Adrenal gland (tissue), 12 donors: ENCODE results near the gene ALKAL2. TPM values are rescaled to one million over a fixed set of nuclear protein-coding genes. Genes with fewer than 3 reads are reported as not detected.
"Not testable (repeated sequence)": the region's sequence is repeated elsewhere in the genome, so short reads cannot be mapped to it uniquely, and the experiment has no call there.

Experiments
- DNase-seq, 7 donors: peaks; one replicate each; pipeline ENCODE4 v3.0.0-alpha.2; 2019 to 2020
- H3K27ac ChIP-seq, 5 donors: fragments of 200-600 bp; sonication (generic) in 4 of 5; 1 replicate in 3 of 5; 2 replicates in 2 of 5; pipeline versions ENCODE4 v1.5.1 to v1.8.0; 2016 to 2020; ENCODE audit warnings: mild to moderate bottlenecking in 1 of 5
- H3K27me3 ChIP-seq: fragments of 200-600 bp; 2 replicates; pipeline ENCODE4 v1.8.0; 2021
- H3K36me3 ChIP-seq, 2 donors: fragments of 200-600 bp; replicated peaks in 1 of 2; 1 replicate in 1 of 2; 2 replicates in 1 of 2; pipeline versions ENCODE4 v1.5.1 to v1.8.0; 2018 to 2022
- H3K4me1 ChIP-seq, 2 donors: fragments of 200-600 bp; replicated peaks in 1 of 2; 1 replicate in 1 of 2; 2 replicates in 1 of 2; pipeline versions ENCODE4 v1.5.1 to v1.8.0; 2018 to 2021
- H3K4me3 ChIP-seq, 4 donors: fragments of 200-600 bp; sonication (generic) in 3 of 4; one replicate each; pipeline ENCODE4 v1.5.1; 2016 to 2018
- H3K9me3 ChIP-seq, 3 donors: fragments of 200-600 bp; sonication (generic) in 1 of 3; replicated peaks in 1 of 3; 1 replicate in 2 of 3; 2 replicates in 1 of 3; pipeline versions ENCODE4 v1.5.1 to v1.8.0; 2016 to 2021
- POLR2A ChIP-seq, 2 donors: fragments of 450-650 bp; IDR thresholded peaks; one replicate each; pipeline ENCODE4 v1.6.1; 2017; ENCODE audit warnings: antibody characterized with exemption in 2 of 2, mild to moderate bottlenecking in 2 of 2, moderate library complexity in 1 of 2
- WGBS, 4 donors: extraction: QIAGEN DNeasy Blood & Tissue Kit in 2 of 4; methylation state at CpG; one replicate each; pipeline versions ENCODE4 v1.1.5 to v1.1.7; 2013 to 2017; 5-methylcytosine and 5-hydroxymethylcytosine counted together
- intact Hi-C, 2 donors: fragments of 100-400 bp; cut with DNase I; formaldehyde crosslinking; loops; one replicate each; pipeline versions ENCODE4 v1.14.1 to v1.15.0; 2022 to 2023
- polyA plus RNA-seq, 3 donors: library from polyadenylated mRNA; stranded (reverse); fragments of 200-250 nt in 2 of 3; fragments of 350-450 nt in 1 of 3; fragmentation: Illumina TruSeq in 1 of 3; extraction: RNeasy Lipid Tissue Mini Kit (QIAGEN cat#74804) in 1 of 3; gene quantifications; one replicate each; pipeline ENCODE4 v1.2.3, GENCODE V29; 2013 to 2014
- total RNA-seq, 9 donors: library from RNA; depleted of rRNA in 4 of 9; stranded (reverse); fragments of >200 nt in 4 of 9; fragments of 120-200 nt in 1 of 9; fragmentation: NEBNext Ultra II Directional in 1 of 9; extraction: Animal tissue kit (Norgen Biotek cat#: 25700) in 1 of 9; gene quantifications; one replicate each; pipeline versions ENCODE4 v1.1.0 to v1.2.4, GENCODE V29; 2013 to 2023
- TF ChIP-seq, protein P1 (sequence below), 6 experiments: fragments of 450-650 bp in 4 of 6; fragments of 200-600 bp in 2 of 6; sonication (generic) in 1 of 6; IDR thresholded peaks; 1 replicate in 5 of 6; 2 replicates in 1 of 6; pipeline versions ENCODE4 v1.5.1 to v1.8.0; 2016 to 2021; ENCODE audit warnings: antibody characterized with exemption in 6 of 6, mild to moderate bottlenecking in 2 of 6, moderate library complexity in 1 of 6
- donor health status: healthy with polysubstance abuse.
- donor health status: Bipolar disorder and iron deficiency.
- donor health status: DM: yes; HTN: yes; CAD: no.
- donor health status: DM: no; HTN: no; CAD: no.
- donor health status: DM: no; HTN: no; CAD: no.
- donor health status: DM: yes; HTN: yes; CAD: no.

ALKAL2 gene
- total and polyA plus RNA-seq, 12 donors: 40.3 to 316 (median 141) TPM

DNA sequence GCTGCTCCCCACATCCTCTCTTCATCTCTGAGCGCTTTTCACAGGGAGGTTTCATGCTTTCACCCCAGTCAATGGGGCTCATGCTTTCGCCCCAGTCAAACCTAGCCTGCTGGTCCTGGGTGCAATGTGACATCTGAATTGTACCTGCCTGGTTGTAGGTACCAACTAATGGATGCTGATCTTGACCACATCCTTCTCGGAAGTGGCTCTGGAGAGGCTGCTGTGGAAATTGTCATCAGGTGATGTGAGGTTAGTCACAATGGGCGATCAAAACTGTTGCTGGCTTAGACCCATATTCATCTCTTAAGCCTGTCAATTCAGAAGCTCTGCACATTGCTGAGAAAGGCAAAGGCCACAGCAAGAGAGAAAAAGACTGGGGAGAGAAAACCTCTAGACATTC, 32.7 kb upstream of the ALKAL2 start:
- 83 to 89% (median 86%) methylated on average over 4 of the region's 4 CpGs for WGBS, 4 donors
- Histone ChIP-seq H3K27me3 (no peaks in the 10 kb centered on the region), H3K9me3 (no peaks in the 10 kb centered on the region), H3K4me3 (no peak overlapping the region), H3K27ac (no peak overlapping the region), H3K4me1 (no peaks in the 10 kb centered on the region), H3K36me3 (no peaks in the 10 kb centered on the region)
- DNase-seq: no peak
- intact Hi-C loops: no loop called here
- no peak for TF ChIP-seq POLR2A (IDR thresholded peaks at IDR 0.05)
- TF ChIP-seq, protein P1, sequence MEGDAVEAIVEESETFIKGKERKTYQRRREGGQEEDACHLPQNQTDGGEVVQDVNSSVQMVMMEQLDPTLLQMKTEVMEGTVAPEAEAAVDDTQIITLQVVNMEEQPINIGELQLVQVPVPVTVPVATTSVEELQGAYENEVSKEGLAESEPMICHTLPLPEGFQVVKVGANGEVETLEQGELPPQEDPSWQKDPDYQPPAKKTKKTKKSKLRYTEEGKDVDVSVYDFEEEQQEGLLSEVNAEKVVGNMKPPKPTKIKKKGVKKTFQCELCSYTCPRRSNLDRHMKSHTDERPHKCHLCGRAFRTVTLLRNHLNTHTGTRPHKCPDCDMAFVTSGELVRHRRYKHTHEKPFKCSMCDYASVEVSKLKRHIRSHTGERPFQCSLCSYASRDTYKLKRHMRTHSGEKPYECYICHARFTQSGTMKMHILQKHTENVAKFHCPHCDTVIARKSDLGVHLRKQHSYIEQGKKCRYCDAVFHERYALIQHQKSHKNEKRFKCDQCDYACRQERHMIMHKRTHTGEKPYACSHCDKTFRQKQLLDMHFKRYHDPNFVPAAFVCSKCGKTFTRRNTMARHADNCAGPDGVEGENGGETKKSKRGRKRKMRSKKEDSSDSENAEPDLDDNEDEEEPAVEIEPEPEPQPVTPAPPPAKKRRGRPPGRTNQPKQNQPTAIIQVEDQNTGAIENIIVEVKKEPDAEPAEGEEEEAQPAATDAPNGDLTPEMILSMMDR (IDR thresholded peaks at IDR 0.05): no peak

DNA sequence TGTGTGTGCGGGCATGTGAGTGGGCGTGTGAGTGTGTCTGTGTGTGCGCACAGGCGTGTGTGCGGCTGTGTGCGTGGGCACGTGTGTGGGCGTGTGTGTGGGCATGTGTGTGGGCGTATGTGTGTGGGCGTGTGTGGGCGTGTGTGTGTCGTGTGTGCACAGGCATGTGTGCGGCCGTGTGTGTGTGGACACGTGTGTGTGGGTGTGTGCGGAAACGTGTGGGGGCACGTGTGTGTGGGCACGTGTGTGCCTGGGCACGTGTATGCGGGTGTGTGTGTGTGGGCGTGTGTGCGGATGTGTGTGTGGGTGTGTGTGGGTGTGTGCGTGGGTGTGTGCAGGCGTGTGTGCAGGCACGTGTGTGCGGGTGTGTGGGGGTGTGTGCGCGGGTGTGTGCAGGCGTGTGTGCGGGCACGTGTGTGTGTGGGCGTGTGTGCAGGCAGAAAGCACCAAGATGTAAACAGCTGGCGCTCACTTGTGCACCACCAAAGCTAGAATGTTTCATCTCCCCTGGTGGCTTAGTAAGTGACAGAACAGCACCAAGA, 31.2 kb upstream of the ALKAL2 start:
- 84 to 89% (median 85%) methylated on average over 34 of the region's 34 CpGs for WGBS, 4 donors
- TF ChIP-seq, protein P1 (IDR thresholded peaks at IDR 0.05): no peak
- TF ChIP-seq POLR2A (IDR thresholded peaks at IDR 0.05): no peak

DNA sequence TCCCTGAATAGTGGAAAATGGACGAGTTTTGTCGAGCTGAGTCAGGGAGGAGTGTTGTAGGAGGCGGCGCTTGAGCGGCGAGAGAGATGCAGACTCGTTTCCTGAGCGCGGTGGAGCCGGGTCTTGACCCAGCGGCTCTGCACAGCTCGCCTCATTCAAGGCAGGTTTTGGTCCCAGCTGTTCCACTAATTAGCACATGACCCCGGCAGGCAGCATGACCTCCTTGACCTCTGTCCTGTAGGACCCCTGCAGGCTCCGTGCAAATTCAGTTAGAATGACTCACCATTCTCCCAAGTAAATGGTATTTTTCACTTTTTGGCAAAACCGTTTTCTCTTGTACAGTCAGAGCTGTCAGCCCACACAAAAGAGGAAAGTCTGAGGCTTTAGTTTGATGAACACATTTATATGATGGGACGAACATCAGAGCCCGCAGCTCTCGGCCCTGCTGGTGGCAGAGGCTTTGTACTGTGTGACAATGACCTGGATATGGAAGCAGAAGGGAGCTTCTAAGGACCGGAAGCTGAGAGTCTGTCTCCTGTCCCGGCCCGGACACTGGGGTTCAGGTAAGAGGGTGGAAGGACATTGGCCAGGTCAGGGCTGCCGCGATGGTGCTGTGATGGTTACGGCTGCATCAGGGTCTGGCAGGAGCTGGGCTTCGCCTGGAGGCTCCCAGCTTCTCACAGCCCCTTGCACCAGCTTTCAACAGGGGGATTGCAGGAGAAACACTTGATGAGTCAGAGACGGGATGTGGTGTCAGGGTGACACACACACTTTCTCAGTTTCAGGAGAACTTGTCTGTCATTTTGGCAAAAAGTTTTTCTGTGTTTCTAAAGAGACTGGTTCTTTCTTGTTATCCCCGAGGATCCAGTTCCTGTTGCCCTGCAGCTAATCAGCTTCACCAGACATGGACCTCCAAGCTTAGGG, 29.9 kb upstream of the ALKAL2 start:
- Histone ChIP-seq H3K4me3 (no peak overlapping the region), H3K27ac (no peak overlapping the region), H3K27me3 (no peaks in the 10 kb centered on the region), H3K4me1 (no peaks in the 10 kb centered on the region), H3K36me3 (no peaks in the 10 kb centered on the region), H3K9me3 (no peaks in the 10 kb centered on the region)
- no peak for TF ChIP-seq POLR2A (IDR thresholded peaks at IDR 0.05)
- TF ChIP-seq, protein P1 (IDR thresholded peaks at IDR 0.05): no peak
- intact Hi-C loops: no loop called here
- 67 to 73% (median 70%) methylated on average over 27 of the region's 27 CpGs for WGBS, 4 donors
- DNase-seq: no peak

More for the DNA sequence above, 31.2 kb upstream of the ALKAL2 start:
- H3K27me3 ChIP-seq: no peaks in the 10 kb centered on the region
- no peak for DNase-seq
- H3K27ac ChIP-seq: no peak overlapping the region
- H3K4me1 ChIP-seq: no peaks in the 10 kb centered on the region
- intact Hi-C loops: no loop called here
- no peaks in the 10 kb centered on the region for H3K36me3 ChIP-seq
- no peak overlapping the region for H3K4me3 ChIP-seq
- no peaks in the 10 kb centered on the region for H3K9me3 ChIP-seq

DNA sequence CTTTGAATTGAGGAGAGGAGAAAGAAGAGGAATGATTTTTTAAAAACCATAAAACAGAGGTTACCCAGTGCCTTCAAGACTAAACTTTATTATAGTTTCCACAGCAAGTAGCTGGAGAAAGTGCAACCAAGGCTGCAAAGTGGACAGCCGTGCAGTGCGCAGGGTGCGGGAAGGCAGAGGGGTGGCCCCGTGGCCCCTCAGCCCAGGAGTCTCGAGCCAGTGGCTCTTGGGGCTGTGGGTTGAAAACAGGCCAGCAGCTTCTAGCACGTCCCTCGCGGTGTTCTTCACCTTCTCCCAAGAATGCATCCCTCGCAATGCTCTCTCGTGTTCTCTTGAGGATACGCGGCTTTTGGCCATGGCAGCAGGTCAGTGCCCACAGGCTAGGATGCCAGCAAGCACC, 28.5 kb upstream of the ALKAL2 start:
- H3K4me1 ChIP-seq: no peaks in the 10 kb centered on the region
- no peak overlapping the region for H3K4me3 ChIP-seq
- no peak overlapping the region for H3K27ac ChIP-seq
- intact Hi-C loops: no loop called here
- WGBS, 4 donors: 89 to 95% (median 92%) methylated on average over 12 of the region's 12 CpGs
- H3K36me3 ChIP-seq: no peaks in the 10 kb centered on the region
- DNase-seq: no peak
- no peaks in the 10 kb centered on the region for H3K27me3 ChIP-seq
- no peaks in the 10 kb centered on the region for H3K9me3 ChIP-seq
- no peak for TF ChIP-seq POLR2A (IDR thresholded peaks at IDR 0.05)
- TF ChIP-seq, protein P1 (IDR thresholded peaks at IDR 0.05): no peak

DNA sequence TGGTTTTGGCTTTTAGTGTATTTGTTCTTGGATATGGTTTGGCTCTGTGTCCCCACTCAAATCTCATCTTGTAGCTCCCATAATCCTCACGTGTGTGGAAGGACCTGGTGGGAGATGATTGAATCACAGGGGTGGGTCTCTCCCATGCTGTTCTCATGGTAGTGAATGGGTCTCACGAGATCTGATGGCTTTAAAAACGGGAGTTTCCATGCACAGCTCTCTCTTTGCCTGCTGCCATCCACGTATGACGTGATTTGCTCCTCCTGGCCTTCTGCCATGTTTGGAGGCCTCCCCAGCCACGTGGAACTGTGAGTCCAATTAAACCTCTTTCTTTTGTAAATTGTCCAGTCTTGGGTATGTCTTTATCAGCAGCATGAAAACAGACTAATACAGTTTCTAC, 28.0 kb upstream of the ALKAL2 start:
- H3K27ac ChIP-seq, H3K9me3 ChIP-seq, intact Hi-C loops, H3K4me3 ChIP-seq, DNase-seq, H3K4me1 ChIP-seq, H3K36me3 ChIP-seq, H3K27me3 ChIP-seq: not testable (repeated sequence)
- 48 to 65% (median 62%) methylated on average over 6 of the region's 6 CpGs for WGBS, 4 donors
